Common myeloid progenitor, CD34-positive (primary cell): Measurements from ENCODE around the gene RNASE8. TPM values are rescaled to one million over a fixed set of nuclear protein-coding genes. Genes with fewer than 3 reads are reported as not detected.
"Not testable (repeated sequence)": the region's sequence is repeated elsewhere in the genome, so short reads cannot be mapped to it uniquely, and the experiment has no call there.

Experiments
- CTCF ChIA-PET: fragments of 350-600 bp; sonication (Branson Sonifier 250); formaldehyde crosslinking; loops from one replicate; lab custom pipeline; 2021; ENCODE audit warnings: antibody characterized with exemption; lab: Charles Lee
- POLR2A ChIA-PET: fragments of 350-600 bp; sonication (Branson Sonifier 250); formaldehyde crosslinking; loops from one replicate; lab custom pipeline; 2021; ENCODE audit warnings: antibody characterized with exemption; lab: Charles Lee
- DNase-seq, 3 donors: peaks; one replicate each; pipeline versions ENCODE4 v3.0.0 to v3.0.0-alpha.2; 2013
- H3K27ac ChIP-seq, 2 experiments: 1 replicate in 1 of 2; 2 replicates in 1 of 2; pipeline ENCODE4 v1.7.0; 2013; ENCODE audit warnings: inconsistent platforms in 2 of 2, low read length in 2 of 2, mild to moderate bottlenecking in 2 of 2, low read depth in 1 of 2, moderate library complexity in 1 of 2; ENCODE audit not compliant: severe bottlenecking in 2 of 2, insufficient read depth in 1 of 2, poor library complexity in 1 of 2
- H3K27me3 ChIP-seq, 5 experiments: replicated peaks in 2 of 5; 1 replicate in 3 of 5; 2 replicates in 2 of 5; pipeline versions ENCODE4 v1.6.1 to v1.7.0; 2013; ENCODE audit warnings: low read length in 4 of 5, mild to moderate bottlenecking in 2 of 5, moderate library complexity in 2 of 5, inconsistent platforms in 1 of 5; ENCODE audit not compliant: insufficient read depth in 5 of 5, control insufficient read depth in 4 of 5
- H3K36me3 ChIP-seq, 4 experiments: 1 replicate in 2 of 4; 2 replicates in 2 of 4; pipeline versions ENCODE4 v1.6.1 to v1.7.0; 2013; ENCODE audit warnings: low read length in 3 of 4, control low read depth in 1 of 4, mild to moderate bottlenecking in 1 of 4; ENCODE audit not compliant: control insufficient read depth in 4 of 4, insufficient read depth in 4 of 4
- H3K4me1 ChIP-seq, 4 experiments: 1 replicate in 3 of 4; 2 replicates in 1 of 4; pipeline versions ENCODE4 v1.6.1 to v1.7.1; 2013; ENCODE audit warnings: low read length in 3 of 4, mild to moderate bottlenecking in 3 of 4, control low read depth in 1 of 4, inconsistent platforms in 1 of 4, moderate library complexity in 1 of 4; ENCODE audit not compliant: control insufficient read depth in 4 of 4, insufficient read depth in 4 of 4; ENCODE audit errors: control extremely low read depth in 1 of 4
- H3K4me3 ChIP-seq, 7 experiments: 1 replicate in 4 of 7; 2 replicates in 3 of 7; pipeline versions ENCODE4 v1.5.1 to v1.7.0; 2013; ENCODE audit warnings: mild to moderate bottlenecking in 7 of 7, low read length in 6 of 7, moderate library complexity in 6 of 7, inconsistent platforms in 2 of 7, low read depth in 2 of 7, control low read depth in 1 of 7; ENCODE audit not compliant: insufficient read depth in 4 of 7, control insufficient read depth in 1 of 7; ENCODE audit errors: extremely low read depth in 1 of 7
- H3K9me3 ChIP-seq, 5 experiments: 1 replicate in 4 of 5; 2 replicates in 1 of 5; pipeline versions ENCODE4 v1.6.1 to v1.7.1; 2013; ENCODE audit warnings: low read length in 4 of 5, mild to moderate bottlenecking in 2 of 5, inconsistent platforms in 1 of 5, low read depth in 1 of 5, moderate library complexity in 1 of 5; ENCODE audit not compliant: control insufficient read depth in 4 of 5, insufficient read depth in 2 of 5; ENCODE audit errors: control extremely low read depth in 1 of 5
- WGBS: methylation state at CpG from one replicate; pipeline ENCODE4 v1.1.5; 2013; ENCODE audit not compliant: insufficient coverage; 5-methylcytosine and 5-hydroxymethylcytosine counted together
- polyA plus RNA-seq: library from polyadenylated mRNA; unstranded; fragments of 120-200 nt; gene quantifications from one replicate; pipeline ENCODE4 v1.2.1, GENCODE V29; 2013

The RNASE8 gene, protein sequence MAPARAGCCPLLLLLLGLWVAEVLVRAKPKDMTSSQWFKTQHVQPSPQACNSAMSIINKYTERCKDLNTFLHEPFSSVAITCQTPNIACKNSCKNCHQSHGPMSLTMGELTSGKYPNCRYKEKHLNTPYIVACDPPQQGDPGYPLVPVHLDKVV
- polyA plus RNA-seq: not detected

DNA sequence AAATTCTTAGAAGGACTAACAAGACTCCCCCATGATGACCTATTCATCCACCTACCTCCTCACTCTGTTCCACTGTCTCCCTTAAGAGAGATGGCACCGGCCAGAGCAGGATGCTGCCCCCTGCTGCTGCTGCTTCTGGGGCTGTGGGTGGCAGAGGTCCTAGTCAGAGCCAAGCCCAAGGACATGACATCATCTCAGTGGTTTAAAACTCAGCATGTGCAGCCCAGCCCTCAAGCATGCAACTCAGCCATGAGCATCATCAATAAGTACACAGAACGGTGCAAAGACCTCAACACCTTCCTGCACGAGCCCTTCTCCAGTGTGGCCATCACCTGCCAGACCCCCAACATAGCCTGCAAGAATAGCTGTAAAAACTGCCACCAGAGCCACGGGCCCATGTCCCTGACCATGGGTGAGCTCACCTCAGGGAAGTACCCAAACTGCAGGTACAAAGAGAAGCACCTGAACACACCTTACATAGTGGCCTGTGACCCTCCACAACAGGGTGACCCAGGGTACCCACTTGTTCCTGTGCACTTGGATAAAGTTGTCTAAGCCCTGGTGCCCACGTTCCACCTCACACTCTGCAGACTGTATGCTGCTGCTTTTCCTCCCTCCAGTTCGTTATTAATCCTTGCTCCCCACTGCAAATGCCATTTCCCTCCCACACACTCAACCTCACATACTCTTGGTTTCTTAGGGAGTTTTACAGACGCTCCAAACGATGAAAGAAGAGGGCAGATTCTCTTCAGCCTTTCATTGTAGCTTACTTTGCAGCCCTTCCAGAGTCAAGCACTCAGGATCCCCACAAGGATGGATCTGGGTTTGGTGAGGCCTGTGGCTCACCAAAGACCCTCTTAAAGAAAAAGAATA, at the start of gene RNASE8:
Gene RNASE8, plus strand, starts transcription at position 20 of the 873 bp plus-strand sequence. Its CDS starts 71 bp downstream, at position 91.
- ChIA-PET CTCF (interaction anchor here (1.1 to 4.7 kb wide), 6 partner anchors 10 to 47 kb away, joined by 3 to 28 read pairs (median 14); no protein-coding TSS in a partner anchor), POLR2A (no interaction called here)
- Histone ChIP-seq H3K9me3 (no peaks in the 10 kb centered on the region), H3K36me3 (no peaks in the 10 kb centered on the region), H3K27me3 (peaks cover 0 to 4% (median 0%) of the 10 kb centered on the region in 5 experiments), H3K4me1 (no peaks in the 10 kb centered on the region), H3K27ac (no peak within 1 kb of the TSS), H3K4me3 (no peak within 1 kb of the TSS)
- 93% methylated on average over 7 of the region's 8 CpGs for WGBS
- peak in 1 of 3 donors; percentile 52 for DNase-seq

- CTCF ChIA-PET: interaction anchor here (1.3 to 16.8 kb wide), 6 partner anchors 11 to 94 kb away, joined by 3 to 345 read pairs (median 66); partner anchors contain the start of genes RNASE13, RNASE7, SLC39A2 and TMEM253
- DNase-seq, H3K27me3 ChIP-seq, H3K4me3 ChIP-seq, H3K9me3 ChIP-seq, H3K4me1 ChIP-seq, H3K27ac ChIP-seq, H3K36me3 ChIP-seq, POLR2A ChIA-PET: not testable (repeated sequence)
- WGBS: 100% methylated on average over 1 of the region's 3 CpGs
Measured at GRCh38 chr14:21009721-21010120, 47.9 kb upstream of the RNASE8 start.

DNA sequence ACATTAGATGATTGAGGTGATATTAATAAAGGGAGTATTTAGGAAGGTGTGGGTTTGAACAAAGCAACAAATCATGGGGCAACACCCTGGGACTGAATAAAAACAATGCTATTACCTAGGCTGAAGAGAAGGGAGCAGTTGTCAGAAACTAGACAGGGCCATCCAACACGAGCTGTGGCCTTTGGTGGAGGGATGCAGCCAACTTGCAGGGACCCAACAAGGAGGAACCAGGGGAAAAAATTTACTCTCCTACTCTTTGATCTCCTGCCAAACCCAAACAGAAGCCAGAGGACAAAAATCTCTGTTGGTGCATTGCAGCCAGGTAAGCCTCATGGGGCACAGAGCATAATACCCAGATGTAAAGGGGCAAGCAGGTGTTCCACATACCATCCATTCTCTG, 46.5 kb upstream of the RNASE8 start:
- H3K4me1 ChIP-seq: no peaks in the 10 kb centered on the region
- H3K27ac ChIP-seq: no peak overlapping the region
- WGBS: 88% methylated on average over 1 of the region's 1 CpG
- ChIA-PET CTCF (interaction anchor here (1.3 to 16.8 kb wide), 8 partner anchors 9 to 93 kb away, joined by 4 to 345 read pairs (median 107); partner anchors contain the start of genes RNASE13, RNASE7, SLC39A2 and TMEM253), POLR2A (no interaction called here)
- no peak for DNase-seq
- H3K36me3 ChIP-seq: no peaks in the 10 kb centered on the region
- H3K9me3 ChIP-seq: no peaks in the 10 kb centered on the region
- H3K4me3 ChIP-seq: no peak overlapping the region
- H3K27me3 ChIP-seq: peaks cover 0 to 3% (median 0%) of the 10 kb centered on the region in 5 experiments

DNA sequence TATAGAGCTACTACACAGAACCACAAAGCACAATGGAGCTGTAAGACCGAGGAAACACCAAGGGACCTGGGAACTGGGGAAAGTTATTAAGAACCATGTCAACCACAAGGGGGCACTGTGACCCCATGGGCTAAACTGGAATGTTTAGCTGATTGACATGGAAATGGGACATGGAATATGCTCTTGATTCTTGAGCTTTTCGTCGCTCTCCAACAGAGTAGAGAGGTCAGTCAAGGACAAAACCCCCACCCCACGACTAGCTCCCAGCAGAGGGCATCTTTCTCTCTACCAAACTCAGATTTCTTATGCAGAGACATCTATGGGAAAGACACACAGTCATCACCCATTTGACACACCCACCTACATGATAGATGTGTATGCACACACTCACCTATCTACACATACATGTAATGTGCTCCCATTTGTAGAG, 42.8 kb upstream of the RNASE8 start:
- ChIA-PET CTCF (interaction anchor here (0.9 to 16.8 kb wide), 32 partner anchors 9 to 178 kb away, joined by 3 to 345 read pairs (median 6); partner anchors contain the start of genes ARHGEF40, NDRG2, RNASE13 and RNASE7), POLR2A (interaction anchor here (1.7 kb wide), 1 partner anchor 25 kb away, joined by 9 read pairs; no protein-coding TSS in a partner anchor)
- peak; percentile 82 to 90 (median 84) for DNase-seq
- H3K36me3 ChIP-seq: peaks cover 0 to 12% (median 1%) of the 10 kb centered on the region in 4 experiments
- peaks cover 0 to 17% (median 4%) of the 10 kb centered on the region in 4 experiments for H3K4me1 ChIP-seq
- no peaks in the 10 kb centered on the region for H3K9me3 ChIP-seq
- H3K4me3 ChIP-seq: no peak overlapping the region
- H3K27ac ChIP-seq: no peak overlapping the region
- peaks cover 0 to 3% (median 0%) of the 10 kb centered on the region in 5 experiments for H3K27me3 ChIP-seq
- 0% methylated on average over 1 of the region's 4 CpGs for WGBS

DNA sequence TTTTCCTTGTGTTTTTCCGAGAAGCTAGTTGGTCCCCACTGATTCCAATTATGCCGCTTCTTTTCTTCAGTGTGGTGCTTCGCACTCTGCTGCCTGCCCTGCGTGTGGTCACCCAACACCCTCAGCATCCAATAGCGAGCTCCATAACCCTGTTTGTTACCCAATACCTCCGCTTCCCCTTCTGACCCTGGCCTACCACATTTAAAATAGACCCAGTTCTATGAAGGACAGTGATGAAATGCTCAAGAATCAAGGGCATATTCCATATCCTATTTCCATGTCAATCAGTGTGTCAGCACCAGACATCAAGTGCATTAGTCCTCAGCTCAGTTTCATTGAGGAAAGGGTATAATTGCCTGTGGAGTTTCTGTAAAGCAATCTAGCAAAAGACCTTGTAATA, 42.3 kb upstream of the RNASE8 start:
- peaks cover 0 to 17% (median 4%) of the 10 kb centered on the region in 4 experiments for H3K4me1 ChIP-seq
- peaks cover 0 to 14% (median 1%) of the 10 kb centered on the region in 4 experiments for H3K36me3 ChIP-seq
- 96% methylated on average over 3 of the region's 6 CpGs for WGBS
- ChIA-PET CTCF (interaction anchor here (0.9 to 16.8 kb wide), 31 partner anchors 8 to 177 kb away, joined by 3 to 345 read pairs (median 7); partner anchors contain the start of genes ARHGEF40, NDRG2, RNASE13 and RNASE7), POLR2A (interaction anchor here (1.7 kb wide), 1 partner anchor 24 kb away, joined by 9 read pairs; no protein-coding TSS in a partner anchor)
- no peaks in the 10 kb centered on the region for H3K9me3 ChIP-seq
- H3K27ac ChIP-seq: no peak overlapping the region
- no peak for DNase-seq
- no peak overlapping the region for H3K4me3 ChIP-seq
- H3K27me3 ChIP-seq: peaks cover 0 to 3% (median 0%) of the 10 kb centered on the region in 5 experiments

DNA sequence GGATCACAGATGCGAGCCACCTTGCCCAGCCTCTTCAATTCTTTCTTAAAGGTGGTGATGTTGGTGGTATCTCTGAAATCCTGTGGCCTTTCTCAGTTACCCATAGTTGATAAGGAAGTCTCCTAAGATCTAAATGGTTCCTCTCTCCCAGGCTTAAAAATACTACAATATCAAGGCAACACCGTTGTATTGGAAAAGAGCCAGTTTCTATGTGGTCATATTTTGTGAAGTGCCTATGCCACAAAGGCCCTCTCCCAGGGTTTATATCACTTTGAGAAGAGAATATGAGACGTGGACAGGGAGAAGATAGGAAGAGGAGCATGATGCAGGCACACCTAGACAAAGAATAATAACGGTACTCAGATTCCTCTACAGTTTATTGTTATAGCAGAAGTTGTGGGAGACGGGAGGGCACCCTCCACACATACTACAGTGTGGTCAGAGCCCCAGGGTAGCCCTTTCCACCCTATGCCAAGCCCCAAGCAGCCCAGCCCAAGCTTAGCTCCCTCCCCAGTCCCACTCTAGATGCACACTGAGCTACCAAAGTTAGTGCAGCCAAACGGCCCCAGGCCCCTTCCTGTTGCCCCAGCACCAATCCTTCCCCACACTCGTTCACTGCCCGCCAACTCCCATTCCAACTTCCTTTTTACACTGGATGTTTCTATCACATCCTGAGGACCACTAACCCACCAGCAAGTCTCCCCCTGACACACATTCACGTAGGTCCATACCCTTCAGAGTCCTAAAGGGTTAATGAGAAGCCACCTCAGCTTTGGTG, 41.0 kb upstream of the RNASE8 start:
- no peaks in the 10 kb centered on the region for H3K9me3 ChIP-seq
- ChIA-PET CTCF (interaction anchor here (1.6 to 16.8 kb wide), 11 partner anchors 12 to 88 kb away, joined by 4 to 345 read pairs (median 66); partner anchors contain the start of genes ARHGEF40, RNASE13, RNASE7 and RNASE8), POLR2A (interaction anchor here (0.6 to 1.0 kb wide), 3 partner anchors 14 to 19 kb away, joined by 3 read pairs; partner anchors contain the start of gene RNASE13)
- H3K27me3 ChIP-seq: peaks cover 0 to 5% (median 0%) of the 10 kb centered on the region in 5 experiments
- no peak overlapping the region for H3K27ac ChIP-seq
- H3K4me1 ChIP-seq: peaks cover 0 to 17% (median 4%) of the 10 kb centered on the region in 4 experiments
- DNase-seq: no peak
- H3K4me3 ChIP-seq: no peak overlapping the region
- H3K36me3 ChIP-seq: peaks cover 0 to 15% (median 2%) of the 10 kb centered on the region in 4 experiments
- 55% methylated on average over 3 of the region's 9 CpGs for WGBS
